22Rv1 (cell line): ENCODE data around the gene HEATR5B.

Experiments used
- H3K27ac ChIP-seq: fragments of 450-650 bp; 2 replicates; pipeline ENCODE4 v1.5.1; 2017
- CTCF ChIP-seq: fragments of 450-650 bp; IDR thresholded peaks from 2 replicates; pipeline ENCODE4 v1.5.1; 2017; ENCODE audit warnings: mild to moderate bottlenecking
- ZFX ChIP-seq: fragments of 450-650 bp; IDR thresholded peaks from 2 replicates; pipeline ENCODE4 v1.6.1; 2017; ENCODE audit warnings: antibody characterized with exemption, borderline replicate concordance

Gene HEATR5B

GRCh38 chr2:37068686-37069085 lies 15.5 kb downstream of the HEATR5B start:
- no peak for TF ChIP-seq ZFX
- no peak for TF ChIP-seq CTCF
- no peak overlapping the region for H3K27ac ChIP-seq

- TF ChIP-seq ZFX = no peak
- TF ChIP-seq CTCF = no peak
- H3K27ac ChIP-seq = no peak overlapping the region
Measured at GRCh38 chr2:37061776-37062175, 22.4 kb downstream of the HEATR5B start.

DNA sequence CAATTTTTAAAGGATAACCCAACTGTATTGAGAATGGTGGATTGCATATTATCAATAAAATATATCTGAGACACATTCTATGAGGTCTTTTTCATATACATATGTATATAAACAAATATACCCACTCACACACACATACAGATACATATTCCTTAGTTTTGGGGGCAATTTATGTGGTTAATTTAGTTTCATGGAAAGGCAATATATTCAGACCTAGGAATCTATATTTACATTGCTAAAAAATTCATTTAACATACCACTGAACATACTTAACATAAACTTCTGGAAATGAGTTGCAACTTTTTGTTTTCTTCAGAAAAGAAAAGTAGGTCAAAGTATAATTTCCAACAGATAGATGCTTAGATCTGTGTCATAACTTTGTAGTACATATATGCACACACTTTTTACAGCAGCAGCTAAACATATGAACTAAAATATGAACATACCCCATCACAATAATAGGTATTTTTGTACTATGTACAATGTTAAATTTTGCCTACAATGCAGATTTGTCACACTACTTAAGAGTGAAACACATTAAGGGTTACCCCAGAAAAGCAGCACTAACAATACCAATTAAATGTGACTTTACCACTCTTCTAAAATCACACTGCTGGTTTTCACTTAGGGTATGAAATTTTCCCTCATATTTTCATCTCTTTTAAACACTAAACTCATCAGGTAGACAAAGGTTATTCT lies 23.0 kb downstream of the HEATR5B start:
- TF ChIP-seq CTCF = no peak
- no peak for TF ChIP-seq ZFX
- no peak overlapping the region for H3K27ac ChIP-seq

GRCh38 chr2:37060446-37060845 lies 23.7 kb downstream of the HEATR5B start:
- H3K27ac ChIP-seq = no peak overlapping the region
- TF ChIP-seq CTCF (no peak), ZFX (no peak)

DNA sequence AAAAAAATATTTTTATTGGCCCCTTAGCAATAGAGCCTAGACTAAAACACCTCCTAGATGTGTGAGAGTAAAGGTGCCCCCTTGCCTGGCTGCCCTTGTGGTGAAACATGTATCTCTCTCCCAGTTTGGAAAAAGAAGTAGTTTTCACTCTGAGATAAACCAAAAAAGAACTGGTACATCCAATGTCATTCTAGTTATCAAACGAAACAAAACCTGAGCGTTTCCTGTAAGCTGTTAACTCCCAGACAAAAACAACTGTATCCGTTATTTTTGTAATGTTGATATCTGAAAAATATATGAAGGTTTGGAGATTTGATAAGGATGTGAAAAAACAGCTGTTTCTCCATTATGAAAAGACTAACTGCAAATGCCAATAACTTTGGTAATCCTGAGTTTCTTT lies 24.3 kb downstream of the HEATR5B start:
- no peak for TF ChIP-seq ZFX
- TF ChIP-seq CTCF = no peak
- H3K27ac ChIP-seq = no peak overlapping the region

- no peak overlapping the region for H3K27ac ChIP-seq
- no peak for TF ChIP-seq CTCF
- TF ChIP-seq ZFX = no peak
Measured at GRCh38 chr2:37052600-37053332, 31.4 kb downstream of the HEATR5B start.

- H3K27ac ChIP-seq = no peak overlapping the region
- no peak for TF ChIP-seq CTCF
- TF ChIP-seq ZFX = no peak
Measured at GRCh38 chr2:37039580-37039979, 44.6 kb downstream of the HEATR5B start.
